ENCODE data around the gene NPAS2.
A peak's percentile ranks its signal among the peaks of the same experiment; 100 is the strongest.

The NPAS2 gene

DNA sequence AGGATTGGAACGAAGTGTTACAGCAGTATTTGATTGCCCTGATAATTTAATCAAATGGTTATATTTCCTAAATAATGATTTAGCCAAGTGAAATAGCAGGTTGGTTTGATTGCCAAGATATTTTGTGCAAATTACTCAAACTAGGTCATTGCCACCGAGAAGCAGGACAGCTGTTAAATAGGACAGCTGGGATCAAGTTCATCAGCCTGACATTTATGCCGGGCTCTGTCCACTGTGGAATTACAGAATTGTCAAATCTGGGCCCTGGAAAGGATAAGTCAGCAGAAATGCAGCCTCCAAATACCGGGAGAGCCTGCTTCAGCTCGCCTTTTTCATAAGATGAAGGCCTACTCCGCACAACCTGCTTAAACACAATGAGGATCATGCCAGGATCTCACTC, 108.3 kb downstream of the NPAS2 start:
- no peak overlapping the region for H3K4me3 ChIP-seq (ENCODE audit: low read depth, low read length)
- H3K27me3 ChIP-seq (ENCODE audit: insufficient read depth, low read length), result no peaks in the 10 kb centered on the region
- H3K18ac ChIP-seq (ENCODE audit: low read length), result no peak overlapping the region
- H4K12ac ChIP-seq (ENCODE audit: low read depth, low read length), result no peak overlapping the region
- no peak overlapping the region for H2AK5ac ChIP-seq (ENCODE audit: low read length)
- H4K8ac ChIP-seq (ENCODE audit: low read depth, low read length), result no peak overlapping the region
- H3K79me2 ChIP-seq (ENCODE audit: control insufficient read depth, insufficient read depth, low read length, poor library complexity), result no peaks in the 10 kb centered on the region
- no peak overlapping the region for H2BK120ac ChIP-seq (ENCODE audit: insufficient read depth, low read length, poor library complexity)
- no peak overlapping the region for H3K27ac ChIP-seq (ENCODE audit: low read depth, low read length)
- no peak overlapping the region for H3K14ac ChIP-seq (ENCODE audit: low read length)
- H3K79me1 ChIP-seq (ENCODE audit: low read length), result no peaks in the 10 kb centered on the region
- no peak overlapping the region for H2AFZ ChIP-seq (ENCODE audit: insufficient read depth, low read length, poor library complexity)
- H3K9ac ChIP-seq (ENCODE audit: low read length), result no peak overlapping the region
- H3K4me2 ChIP-seq (ENCODE audit: low read length), result no peak overlapping the region
- H3K23ac ChIP-seq (ENCODE audit: low read length), result no peak overlapping the region
- H3K36me3 ChIP-seq (ENCODE audit: control insufficient read depth in 1 of 2, insufficient read depth in 2 of 2, low read length in 2 of 2), result no peaks in the 10 kb centered on the region
- no peak overlapping the region for H3K4ac ChIP-seq (ENCODE audit: low read depth, low read length)
- no peak for DNase-seq
- H3K4me1 ChIP-seq (ENCODE audit: control insufficient read depth in 1 of 2, insufficient read depth in 2 of 2, low read length in 2 of 2), result peaks cover 2% of the 10 kb centered on the region in 2 experiments
- no peaks in the 10 kb centered on the region for H3K9me3 ChIP-seq (ENCODE audit: insufficient read depth, low read depth, low read length)
- H2BK5ac ChIP-seq (ENCODE audit: low read depth, low read length, poor library complexity), result no peak overlapping the region
- H2BK12ac ChIP-seq (ENCODE audit: low read length), result no peak overlapping the region
- no CpG with 5 or more reads among the region's 6 CpGs for WGBS (ENCODE audit: extremely low coverage, insufficient coverage, insufficient read length)
- H4K91ac ChIP-seq (ENCODE audit: low read depth, low read length), result no peak overlapping the region

DNA sequence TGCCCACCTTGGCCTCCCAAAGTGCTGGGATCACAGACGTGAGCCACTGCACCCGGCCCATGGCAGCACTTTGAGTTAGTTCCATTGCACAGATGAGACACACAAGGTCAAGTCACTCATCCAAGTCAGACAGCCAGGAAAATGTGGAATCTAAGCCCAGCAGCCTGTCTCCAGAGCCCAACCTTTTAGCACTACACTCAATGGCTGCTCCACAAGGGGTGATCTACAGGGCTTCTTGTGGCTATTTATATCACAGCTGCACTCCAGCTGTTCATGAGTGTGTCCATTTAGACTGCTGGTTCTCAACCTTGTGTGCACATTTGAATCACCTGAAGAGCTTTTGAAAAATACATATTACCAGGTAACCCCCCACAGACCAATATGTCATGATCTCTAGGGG, 109.2 kb downstream of the NPAS2 start:
- Histone ChIP-seq H4K91ac (ENCODE audit: low read depth, low read length) (no peak overlapping the region), H3K4me3 (ENCODE audit: low read depth, low read length) (no peak overlapping the region), H3K4ac (ENCODE audit: low read depth, low read length) (no peak overlapping the region), H2BK12ac (ENCODE audit: low read length) (no peak overlapping the region), H3K27me3 (ENCODE audit: insufficient read depth, low read length) (no peaks in the 10 kb centered on the region), H2AK5ac (ENCODE audit: low read length) (no peak overlapping the region), H3K14ac (ENCODE audit: low read length) (no peak overlapping the region), H4K12ac (ENCODE audit: low read depth, low read length) (no peak overlapping the region), H2AFZ (ENCODE audit: insufficient read depth, low read length, poor library complexity) (no peak overlapping the region), H4K8ac (ENCODE audit: low read depth, low read length) (no peak overlapping the region), H3K9ac (ENCODE audit: low read length) (no peak overlapping the region), H3K4me1 (ENCODE audit: control insufficient read depth in 1 of 2, insufficient read depth in 2 of 2, low read length in 2 of 2) (peaks cover 2% of the 10 kb centered on the region in 2 experiments), H3K18ac (ENCODE audit: low read length) (no peak overlapping the region), H2BK5ac (ENCODE audit: low read depth, low read length, poor library complexity) (no peak overlapping the region), H3K36me3 (ENCODE audit: control insufficient read depth in 1 of 2, insufficient read depth in 2 of 2, low read length in 2 of 2) (no peaks in the 10 kb centered on the region), H2BK120ac (ENCODE audit: insufficient read depth, low read length, poor library complexity) (no peak overlapping the region), H3K79me1 (ENCODE audit: low read length) (no peaks in the 10 kb centered on the region), H3K79me2 (ENCODE audit: control insufficient read depth, insufficient read depth, low read length, poor library complexity) (no peaks in the 10 kb centered on the region), H3K27ac (ENCODE audit: low read depth, low read length) (no peak overlapping the region), H3K9me3 (ENCODE audit: insufficient read depth, low read depth, low read length) (no peaks in the 10 kb centered on the region), H3K4me2 (ENCODE audit: low read length) (no peak overlapping the region), H3K23ac (ENCODE audit: low read length) (no peak overlapping the region)
- WGBS (ENCODE audit: extremely low coverage, insufficient coverage, insufficient read length), result no CpG with 5 or more reads among the region's 2 CpGs
- no peak for DNase-seq

DNA sequence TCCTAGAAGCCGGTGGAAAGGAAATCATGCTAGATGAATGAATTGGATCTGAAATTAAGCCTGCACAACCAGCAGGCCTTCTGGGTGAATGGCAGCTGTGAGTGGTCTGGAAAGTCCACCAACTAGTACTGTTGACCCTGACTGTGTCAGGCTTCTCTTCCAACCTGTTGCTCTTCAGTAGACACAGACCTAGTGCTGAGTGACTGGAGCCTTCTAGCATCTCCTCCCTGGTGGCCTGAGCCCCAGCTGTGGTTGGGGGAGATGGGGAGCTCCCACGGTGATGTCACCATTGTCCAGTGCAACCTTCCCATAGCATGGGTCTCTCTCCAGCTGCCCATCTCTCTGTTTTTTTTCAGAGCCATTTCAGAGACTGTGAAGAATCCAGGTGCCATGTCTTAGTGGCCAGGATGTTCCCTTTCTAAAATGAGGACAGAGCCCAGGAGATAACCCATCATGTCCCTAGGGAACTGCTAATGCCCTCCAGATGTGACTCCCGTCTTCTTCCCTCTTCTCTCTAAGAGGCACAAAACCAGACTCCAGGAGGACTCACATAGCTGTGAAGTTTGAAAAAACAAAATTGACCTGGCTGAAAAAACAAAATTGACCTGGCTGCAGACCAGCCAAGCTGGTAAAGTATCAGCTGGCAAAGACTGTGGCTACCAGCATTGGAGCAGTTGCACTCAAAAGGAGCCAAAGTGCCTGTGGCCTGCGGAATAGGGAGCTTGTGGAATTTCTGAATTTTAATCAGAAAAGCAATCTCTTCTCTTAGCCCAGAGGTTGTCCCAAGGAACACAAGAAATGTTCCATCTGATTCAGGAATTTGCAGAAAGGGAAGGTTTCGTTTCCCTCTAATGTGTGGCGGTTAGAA, 114.8 kb downstream of the NPAS2 start:
- Histone ChIP-seq H2AK5ac (ENCODE audit: low read length) (no peak overlapping the region), H3K4me2 (ENCODE audit: low read length) (no peak overlapping the region), H3K36me3 (ENCODE audit: control insufficient read depth in 1 of 2, insufficient read depth in 2 of 2, low read length in 2 of 2) (no peaks in the 10 kb centered on the region), H2BK12ac (ENCODE audit: low read length) (no peak overlapping the region), H2BK120ac (ENCODE audit: insufficient read depth, low read length, poor library complexity) (no peak overlapping the region), H4K91ac (ENCODE audit: low read depth, low read length) (no peak overlapping the region), H3K27me3 (ENCODE audit: insufficient read depth, low read length) (no peaks in the 10 kb centered on the region), H3K18ac (ENCODE audit: low read length) (no peak overlapping the region), H3K4me3 (ENCODE audit: low read depth, low read length) (no peak overlapping the region), H3K9ac (ENCODE audit: low read length) (no peak overlapping the region), H3K4ac (ENCODE audit: low read depth, low read length) (no peak overlapping the region), H3K79me1 (ENCODE audit: low read length) (no peaks in the 10 kb centered on the region), H4K8ac (ENCODE audit: low read depth, low read length) (no peak overlapping the region), H3K23ac (ENCODE audit: low read length) (no peak overlapping the region), H2BK5ac (ENCODE audit: low read depth, low read length, poor library complexity) (no peak overlapping the region), H4K12ac (ENCODE audit: low read depth, low read length) (no peak overlapping the region), H2AFZ (ENCODE audit: insufficient read depth, low read length, poor library complexity) (no peak overlapping the region), H3K27ac (ENCODE audit: low read depth, low read length) (no peak overlapping the region), H3K14ac (ENCODE audit: low read length) (no peak overlapping the region), H3K79me2 (ENCODE audit: control insufficient read depth, insufficient read depth, low read length, poor library complexity) (no peaks in the 10 kb centered on the region), H3K9me3 (ENCODE audit: insufficient read depth, low read depth, low read length) (no peaks in the 10 kb centered on the region), H3K4me1 (ENCODE audit: control insufficient read depth in 1 of 2, insufficient read depth in 2 of 2, low read length in 2 of 2) (no peaks in the 10 kb centered on the region)
- no CpG with 5 or more reads among the region's 6 CpGs for WGBS (ENCODE audit: extremely low coverage, insufficient coverage, insufficient read length)
- peak; percentile 44 to 63 for DNase-seq

DNA sequence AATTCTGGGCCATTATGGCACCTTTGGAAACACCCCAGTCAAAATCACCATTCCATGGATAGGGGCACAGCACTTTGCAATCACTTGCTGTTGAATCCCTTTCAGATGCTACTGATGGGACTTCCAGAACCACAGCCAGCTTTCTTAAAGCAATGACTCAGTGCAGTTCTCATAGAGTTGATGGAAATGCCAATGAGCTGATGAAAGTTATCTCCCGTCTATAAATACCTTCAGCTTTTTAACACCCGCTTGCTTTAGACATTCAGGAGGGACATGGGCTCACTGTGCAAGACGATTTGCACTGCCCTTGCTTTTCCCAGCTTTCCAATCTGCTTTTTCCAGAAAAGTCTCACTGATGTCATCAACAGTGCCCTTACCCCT, 115.4 kb downstream of the NPAS2 start:
- no CpG with 5 or more reads among the region's 3 CpGs for WGBS (ENCODE audit: extremely low coverage, insufficient coverage, insufficient read length)
- Histone ChIP-seq H3K79me1 (ENCODE audit: low read length) (no peaks in the 10 kb centered on the region), H2AK5ac (ENCODE audit: low read length) (no peak overlapping the region), H2AFZ (ENCODE audit: insufficient read depth, low read length, poor library complexity) (no peak overlapping the region), H3K9ac (ENCODE audit: low read length) (no peak overlapping the region), H3K36me3 (ENCODE audit: control insufficient read depth in 1 of 2, insufficient read depth in 2 of 2, low read length in 2 of 2) (no peaks in the 10 kb centered on the region), H3K23ac (ENCODE audit: low read length) (no peak overlapping the region), H4K91ac (ENCODE audit: low read depth, low read length) (no peak overlapping the region), H3K4ac (ENCODE audit: low read depth, low read length) (no peak overlapping the region), H2BK120ac (ENCODE audit: insufficient read depth, low read length, poor library complexity) (no peak overlapping the region), H2BK5ac (ENCODE audit: low read depth, low read length, poor library complexity) (no peak overlapping the region), H4K8ac (ENCODE audit: low read depth, low read length) (no peak overlapping the region), H4K12ac (ENCODE audit: low read depth, low read length) (no peak overlapping the region), H2BK12ac (ENCODE audit: low read length) (no peak overlapping the region), H3K18ac (ENCODE audit: low read length) (no peak overlapping the region), H3K9me3 (ENCODE audit: insufficient read depth, low read depth, low read length) (no peaks in the 10 kb centered on the region), H3K27ac (ENCODE audit: low read depth, low read length) (no peak overlapping the region), H3K4me1 (ENCODE audit: control insufficient read depth in 1 of 2, insufficient read depth in 2 of 2, low read length in 2 of 2) (no peaks in the 10 kb centered on the region), H3K4me2 (ENCODE audit: low read length) (no peak overlapping the region), H3K79me2 (ENCODE audit: control insufficient read depth, insufficient read depth, low read length, poor library complexity) (no peaks in the 10 kb centered on the region), H3K4me3 (ENCODE audit: low read depth, low read length) (no peak overlapping the region), H3K14ac (ENCODE audit: low read length) (no peak overlapping the region), H3K27me3 (ENCODE audit: insufficient read depth, low read length) (no peaks in the 10 kb centered on the region)
- DNase-seq, result peak in 1 of 2 donors; percentile 76
